A673 (cell line): Measurements from ENCODE around the gene TTC7B. TPM values are rescaled to one million over a fixed set of nuclear protein-coding genes. Genes with fewer than 3 reads are reported as not detected.

Experiments
- BruUV-seq: library from RNA; stranded (reverse); fragments of 400-500 nt; replicated peaks from 2 replicates; lab custom pipeline; 2021; lab: Mats Ljungman, UMichigan
- CTCF ChIA-PET: fragments of 300-600 bp; sonication (Branson Sonifier 250); formaldehyde crosslinking; loops from one replicate; lab custom pipeline; 2022; ENCODE audit warnings: antibody characterized with exemption; lab: Charles Lee
- POLR2A ChIA-PET: fragments of 300-600 bp; sonication (Branson Sonifier 250); formaldehyde crosslinking; loops from one replicate; lab custom pipeline; 2022; ENCODE audit warnings: antibody characterized with exemption; ENCODE audit not compliant: low non-redundant PET; lab: Charles Lee
- DNase-seq: peaks from one replicate; pipeline ENCODE4 v3.0.0-alpha.2; 2015; ENCODE audit warnings: low spot score
- H3K27ac ChIP-seq: fragments of 200-600 bp; sonication (generic); 2 replicates; pipeline ENCODE4 v1.5.1; 2016; ENCODE audit warnings: mixed run types, low read depth, mild to moderate bottlenecking, mixed read lengths, antibody characterized with exemption, low read length; ENCODE audit not compliant: poor library complexity, severe bottlenecking
- H3K27me3 ChIP-seq: fragments of 200-600 bp; sonication (generic); replicated peaks from 2 replicates; pipeline ENCODE4 v1.6.1; 2017; ENCODE audit warnings: mixed run types, low read depth, mild to moderate bottlenecking, mixed read lengths, antibody characterized with exemption, low read length; ENCODE audit not compliant: insufficient read depth, poor library complexity
- H3K36me3 ChIP-seq: fragments of 200-600 bp; sonication (generic); 2 replicates; pipeline ENCODE4 v1.6.1; 2016; ENCODE audit warnings: mixed run types, mild to moderate bottlenecking, mixed read lengths, antibody characterized with exemption, low read length; ENCODE audit not compliant: insufficient read depth, poor library complexity, severe bottlenecking
- H3K4me1 ChIP-seq: fragments of 200-600 bp; sonication (generic); 2 replicates; pipeline ENCODE4 v1.6.1; 2017; ENCODE audit warnings: mixed run types, mild to moderate bottlenecking, mixed read lengths, antibody characterized with exemption, low read length; ENCODE audit not compliant: insufficient read depth, poor library complexity, severe bottlenecking
- H3K4me3 ChIP-seq: fragments of 200-600 bp; sonication (generic); 2 replicates; pipeline ENCODE4 v1.5.1; 2016; ENCODE audit warnings: low read depth, mixed run types, mild to moderate bottlenecking, mixed read lengths, low read length; ENCODE audit not compliant: poor library complexity, severe bottlenecking
- H3K9me3 ChIP-seq: fragments of 200-600 bp; sonication (generic); 2 replicates; pipeline ENCODE4 v1.6.1; 2016; ENCODE audit warnings: mixed run types, low read depth, mild to moderate bottlenecking, mixed read lengths, antibody characterized with exemption, low read length; ENCODE audit not compliant: poor library complexity, severe bottlenecking
- EZH2 ChIP-seq: fragments of 200-600 bp; sonication (generic); IDR thresholded peaks from 2 replicates; pipeline ENCODE4 v1.6.1; 2017; ENCODE audit warnings: borderline replicate concordance, low read depth, mild to moderate bottlenecking, mixed read lengths, antibody characterized with exemption, low read length; ENCODE audit not compliant: poor library complexity, severe bottlenecking
- intact Hi-C: fragments of 100-400 bp; cut with micrococcal nuclease; formaldehyde crosslinking; loops from one replicate; pipeline ENCODE4 v1.10.0; 2022; ENCODE audit not compliant: unreplicated experiment
- total RNA-seq: library from RNA; stranded (reverse); gene quantifications from 2 replicates; pipeline ENCODE4 v1.2.3, GENCODE V29; 2021
- TF ChIP-seq, protein P1 (sequence below): fragments of 300-800, 200-600 bp; sonication (generic); conservative IDR thresholded peaks from 2 replicates; pipeline ENCODE4 v1.5.1; 2017; ENCODE audit warnings: low read depth, mild to moderate bottlenecking, antibody characterized with exemption, low read length, moderate library complexity, mixed read lengths

TTC7B gene
- total RNA-seq, 1 experiment from 2014 or later = 39.2 TPM

GRCh38 chr14:90809530-90810312 is 6.5 kb downstream of the TTC7B start:
- Histone ChIP-seq H3K27ac (no peak overlapping the region), H3K27me3 (no peaks in the 10 kb centered on the region), H3K4me1 (peaks cover under 1% of the 10 kb centered on the region), H3K9me3 (no peaks in the 10 kb centered on the region), H3K4me3 (no peak overlapping the region), H3K36me3 (no peaks in the 10 kb centered on the region)
- DNase-seq = no peak
- ChIA-PET CTCF (no interaction called here), POLR2A (no interaction called here)
- TF ChIP-seq, protein P1, sequence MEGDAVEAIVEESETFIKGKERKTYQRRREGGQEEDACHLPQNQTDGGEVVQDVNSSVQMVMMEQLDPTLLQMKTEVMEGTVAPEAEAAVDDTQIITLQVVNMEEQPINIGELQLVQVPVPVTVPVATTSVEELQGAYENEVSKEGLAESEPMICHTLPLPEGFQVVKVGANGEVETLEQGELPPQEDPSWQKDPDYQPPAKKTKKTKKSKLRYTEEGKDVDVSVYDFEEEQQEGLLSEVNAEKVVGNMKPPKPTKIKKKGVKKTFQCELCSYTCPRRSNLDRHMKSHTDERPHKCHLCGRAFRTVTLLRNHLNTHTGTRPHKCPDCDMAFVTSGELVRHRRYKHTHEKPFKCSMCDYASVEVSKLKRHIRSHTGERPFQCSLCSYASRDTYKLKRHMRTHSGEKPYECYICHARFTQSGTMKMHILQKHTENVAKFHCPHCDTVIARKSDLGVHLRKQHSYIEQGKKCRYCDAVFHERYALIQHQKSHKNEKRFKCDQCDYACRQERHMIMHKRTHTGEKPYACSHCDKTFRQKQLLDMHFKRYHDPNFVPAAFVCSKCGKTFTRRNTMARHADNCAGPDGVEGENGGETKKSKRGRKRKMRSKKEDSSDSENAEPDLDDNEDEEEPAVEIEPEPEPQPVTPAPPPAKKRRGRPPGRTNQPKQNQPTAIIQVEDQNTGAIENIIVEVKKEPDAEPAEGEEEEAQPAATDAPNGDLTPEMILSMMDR = no peak
- no peak for TF ChIP-seq EZH2
- no TSS peak for BruUV-seq
- intact Hi-C loops = no loop called here

- intact Hi-C loops = no loop called here
- ChIA-PET CTCF (no interaction called here), POLR2A (no interaction called here)
- Histone ChIP-seq H3K36me3 (no peaks in the 10 kb centered on the region), H3K27ac (no peak overlapping the region), H3K4me1 (no peaks in the 10 kb centered on the region), H3K9me3 (no peaks in the 10 kb centered on the region), H3K4me3 (no peak overlapping the region), H3K27me3 (no peaks in the 10 kb centered on the region)
- no peak for TF ChIP-seq EZH2
- TF ChIP-seq, protein P1 = no peak
- DNase-seq = no peak
- no TSS peak for BruUV-seq
Observed at GRCh38 chr14:90808759-90809529, 7.3 kb downstream of the TTC7B start.

DNA sequence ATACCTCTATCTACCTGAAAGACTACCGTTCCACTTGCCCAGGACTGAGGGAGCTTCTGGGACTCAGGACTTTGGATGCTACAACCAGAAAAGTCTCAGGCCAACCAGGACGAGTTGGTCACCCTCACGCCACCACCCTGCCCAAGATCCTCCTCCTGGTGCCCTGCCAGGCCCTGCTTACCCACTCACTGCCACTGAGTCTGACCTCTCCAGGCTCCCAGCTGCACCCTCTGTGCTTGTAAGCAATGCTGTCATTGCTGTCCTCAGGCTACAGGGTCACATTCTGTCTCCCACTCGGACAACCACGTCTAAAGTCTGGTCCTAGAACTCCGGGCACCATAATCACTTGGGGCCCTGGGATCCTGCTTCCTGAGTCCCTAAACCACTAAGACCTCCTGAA is 9.2 kb downstream of the TTC7B start:
- TF ChIP-seq EZH2 = no peak
- TF ChIP-seq, protein P1 = no peak
- BruUV-seq = no TSS peak
- Histone ChIP-seq H3K4me1 (no peaks in the 10 kb centered on the region), H3K27me3 (no peaks in the 10 kb centered on the region), H3K27ac (no peak overlapping the region), H3K4me3 (no peak overlapping the region), H3K9me3 (no peaks in the 10 kb centered on the region), H3K36me3 (no peaks in the 10 kb centered on the region)
- ChIA-PET CTCF (no interaction called here), POLR2A (no interaction called here)
- intact Hi-C loops = no loop called here
- DNase-seq = no peak
